ENCODE data around the gene INF2.
"Not testable (repeated sequence)": the region's sequence is repeated elsewhere in the genome, so short reads cannot be mapped to it uniquely, and the experiment has no call there.

The INF2 gene

GRCh38 chr14:104724407-104724980 lies 35.1 kb downstream of the INF2 start:
- no peak for DNase-seq

- DNase-seq, result no peak
Observed at GRCh38 chr14:104724981-104725771, 35.8 kb downstream of the INF2 start.

GRCh38 chr14:104725772-104726548 lies 36.5 kb downstream of the INF2 start:
- DNase-seq, result no peak

GRCh38 chr14:104726600-104727451 lies 37.4 kb downstream of the INF2 start:
- DNase-seq, result no peak

- DNase-seq, result no peak
Observed at GRCh38 chr14:104728631-104729030, 39.2 kb downstream of the INF2 start.

- DNase-seq, result not testable (repeated sequence)
Observed at GRCh38 chr14:104729176-104729834, 39.9 kb downstream of the INF2 start.

GRCh38 chr14:104729835-104730181 lies 40.4 kb downstream of the INF2 start:
- no peak for DNase-seq

- DNase-seq, result no peak
Observed at GRCh38 chr14:104730487-104730886, 41.1 kb downstream of the INF2 start.

GRCh38 chr14:104731320-104732294 lies 42.2 kb downstream of the INF2 start:
- no peak for DNase-seq

- DNase-seq, result no peak
Observed at GRCh38 chr14:104732355-104732804, 43.0 kb downstream of the INF2 start.

GRCh38 chr14:104732931-104733681 lies 43.7 kb downstream of the INF2 start:
- DNase-seq, result no peak

GRCh38 chr14:104734051-104734587 lies 44.7 kb downstream of the INF2 start:
- DNase-seq, result no peak

GRCh38 chr14:104734601-104734990 lies 45.2 kb downstream of the INF2 start:
- DNase-seq, result no peak

- no peak for DNase-seq
Observed at GRCh38 chr14:104734991-104735779, 45.8 kb downstream of the INF2 start.

- DNase-seq, result no peak
Observed at GRCh38 chr14:104735830-104736642, 46.6 kb downstream of the INF2 start.

- DNase-seq, result no peak
Observed at GRCh38 chr14:104738375-104739019, 49.1 kb downstream of the INF2 start.

GRCh38 chr14:104739026-104739425 lies 49.6 kb downstream of the INF2 start:
- DNase-seq, result no peak
